ENCODE results near the gene METRN. TPM values are rescaled to one million over a fixed set of nuclear protein-coding genes. Genes with fewer than 3 reads are reported as not detected.
A peak's percentile ranks its signal among the peaks of the same experiment; 100 is the strongest.

Gene METRN
- total RNA-seq, 2 experiments from 2014 or later = 2.6 to 3.2 TPM

- H3K4me3 Mint-ChIP-seq = peak within 1 kb of the TSS; percentile 87
- peaks cover 0 to 13% of the 10 kb centered on the region in 2 experiments for H3K9me3 ChIP-seq (ENCODE audit: control insufficient read depth in 1 of 2, insufficient read depth in 1 of 2, low read length in 2 of 2)
- CTCF ChIA-PET = interaction anchor here (0.7 to 2.3 kb wide), 2 partner anchors 11 to 20 kb away, joined by 3 to 9 read pairs; partner anchors contain the start of gene CIAO3
- peaks cover 2 to 7% of the 10 kb centered on the region in 2 experiments for H3K27me3 ChIP-seq (ENCODE audit: control insufficient read depth in 1 of 2, insufficient read depth in 2 of 2, low read length in 2 of 2)
- H3K27ac ChIP-seq (ENCODE audit: low read depth in 1 of 2, low read length in 2 of 2) = peak within 1 kb of the TSS in 1 of 2 donors; percentile 35
- intact Hi-C loops (cut with DNase I, micrococcal nuclease) = no loop called here
- no peaks in the 10 kb centered on the region for H3K36me3 Mint-ChIP-seq (ENCODE audit: low read depth)
- ATAC-seq (ENCODE audit: poor library complexity) = peak; percentile 75
- peaks cover 20% of the 10 kb centered on the region for H3K4me1 Mint-ChIP-seq (ENCODE audit: low read depth)
- peaks cover 47% of the 10 kb centered on the region for H3K4me1 ChIP-seq (ENCODE audit: insufficient read depth, low read length)
- H3K9me3 Mint-ChIP-seq = no peaks in the 10 kb centered on the region
- H3K27ac Mint-ChIP-seq = peak within 1 kb of the TSS; percentile 68
- TF ChIP-seq CTCF (IDR thresholded peaks at IDR 0.05) = no peak
- POLR2A ChIA-PET = interaction anchor here (0.8 to 2.5 kb wide), 13 partner anchors 10 to 687 kb away, joined by 3 to 20 read pairs (median 4); partner anchors contain the start of genes CHTF18, CIAO3, METTL26 and RPUSD1
- H3K27me3 Mint-ChIP-seq = no peaks in the 10 kb centered on the region
- H3K4me3 ChIP-seq (ENCODE audit: low read length) = peak within 1 kb of the TSS; percentile 63
- peak; percentile 31 to 89 (median 63) for DNase-seq
- no peaks in the 10 kb centered on the region for H3K36me3 ChIP-seq (ENCODE audit: insufficient read depth, low read length)
Measured at GRCh38 chr16:720990-721764, 6.3 kb downstream of the METRN start, which contains the start of gene ANTKMT. Gene ANTKMT, plus strand, starts transcription at chr16:721146. Its CDS starts 129 bp downstream, at chr16:721275.

- no peaks in the 10 kb centered on the region for H3K36me3 Mint-ChIP-seq (ENCODE audit: low read depth)
- ChIA-PET CTCF (interaction anchor here (0.8 kb wide), 1 partner anchor 11 kb away, joined by 3 read pairs; no protein-coding TSS in a partner anchor), POLR2A (interaction anchor here (1.0 to 2.5 kb wide), 9 partner anchors 15 to 686 kb away, joined by 3 to 20 read pairs (median 5); partner anchors contain the start of genes CIAO3, METTL26, STUB1 and WDR24)
- Histone ChIP-seq H3K9me3 (ENCODE audit: control insufficient read depth in 1 of 2, insufficient read depth in 1 of 2, low read length in 2 of 2) (peaks cover 0 to 8% of the 10 kb centered on the region in 2 experiments), H3K27ac (ENCODE audit: low read depth in 1 of 2, low read length in 2 of 2) (peak overlapping the region in 1 of 2 donors; percentile 21), H3K27me3 (ENCODE audit: control insufficient read depth in 1 of 2, insufficient read depth in 2 of 2, low read length in 2 of 2) (no peaks in the 10 kb centered on the region), H3K36me3 (ENCODE audit: insufficient read depth, low read length) (no peaks in the 10 kb centered on the region), H3K4me1 (ENCODE audit: insufficient read depth, low read length) (peaks cover 47% of the 10 kb centered on the region), H3K4me3 (ENCODE audit: low read length) (peak overlapping the region; percentile 7)
- H3K4me1 Mint-ChIP-seq (ENCODE audit: low read depth) = peaks cover 17% of the 10 kb centered on the region
- H3K4me3 Mint-ChIP-seq = peak overlapping the region; percentile 81
- intact Hi-C loops (cut with DNase I, micrococcal nuclease) = no loop called here
- DNase-seq = peak in 3 of 14 experiments; percentile 26 to 69 (median 50)
- no peak for TF ChIP-seq CTCF (IDR thresholded peaks at IDR 0.05)
- H3K27me3 Mint-ChIP-seq = no peaks in the 10 kb centered on the region
- H3K9me3 Mint-ChIP-seq = no peaks in the 10 kb centered on the region
- ATAC-seq (ENCODE audit: poor library complexity) = no peak
- H3K27ac Mint-ChIP-seq = peak overlapping the region; percentile 14
Measured at GRCh38 chr16:721765-722540, 7.0 kb downstream of the METRN start.
